ENCODE data around the gene IL36G.

The IL36G gene

DNA sequence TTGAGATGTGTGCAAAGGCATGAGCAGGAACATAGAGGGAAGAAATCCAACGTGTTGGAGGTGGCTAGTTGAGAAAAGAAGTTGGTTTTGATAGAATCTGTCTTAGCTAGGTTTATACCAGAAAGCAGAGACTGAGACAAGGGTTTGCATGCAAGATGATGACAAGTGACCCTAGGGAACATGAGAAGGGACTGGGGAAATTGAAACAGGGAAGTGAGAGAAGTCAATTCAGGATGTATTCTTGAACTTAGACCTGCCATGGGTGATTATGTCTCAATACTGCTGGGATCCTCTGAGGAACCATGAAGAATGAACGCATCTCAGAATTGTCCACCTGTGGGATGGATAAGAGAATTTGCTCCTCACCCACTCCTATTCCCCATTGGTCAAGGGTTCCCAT lies 47.9 kb downstream of the IL36G start:
- peak; percentile 41 to 54 for DNase-seq

DNA sequence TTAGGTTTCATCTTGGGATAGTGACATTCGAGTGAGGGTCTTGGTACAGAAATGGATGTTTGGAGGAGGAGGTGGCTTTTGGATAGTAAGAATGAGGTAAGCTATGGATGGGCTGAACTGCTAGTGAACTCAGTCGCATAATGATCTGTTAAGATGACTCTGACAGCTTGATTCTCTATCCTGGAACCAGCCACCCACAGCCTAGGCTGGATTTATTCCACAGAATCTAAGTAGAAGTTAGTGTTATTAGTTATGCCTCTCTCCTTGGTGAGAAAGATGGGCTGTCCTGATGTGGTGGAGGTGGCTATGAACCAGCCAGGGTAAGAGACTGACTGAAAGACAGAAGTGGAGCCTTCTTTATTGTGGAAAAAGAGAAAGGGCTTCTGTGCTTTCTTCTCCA lies 49.9 kb downstream of the IL36G start:
- no peak for DNase-seq

- peak in 1 of 2 donors; percentile 14 for DNase-seq
These were observed 50.3 kb downstream of the IL36G start for GRCh38 chr2:113028112-113028511.

DNA sequence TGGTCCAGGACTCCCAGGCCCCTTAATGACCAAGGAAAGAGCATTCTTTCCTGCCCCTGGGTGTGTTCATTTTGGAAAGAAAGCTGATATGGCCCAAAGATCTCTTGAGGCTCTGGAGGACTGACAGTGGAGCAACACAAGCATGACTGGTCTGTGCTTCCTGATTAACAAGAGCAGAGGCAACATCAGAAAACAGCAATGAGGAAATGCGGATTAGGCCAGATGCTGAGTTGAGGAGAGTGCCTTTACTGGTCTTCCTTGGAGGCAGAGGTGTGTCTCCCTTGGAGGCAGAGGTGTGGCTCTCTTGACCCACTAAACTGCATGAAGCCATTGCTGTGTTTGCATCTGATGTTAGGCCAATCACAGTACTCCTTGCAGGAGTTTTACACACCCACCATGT lies 54.9 kb downstream of the IL36G start:
- DNase-seq: peak in 1 of 2 donors; percentile 41

DNA sequence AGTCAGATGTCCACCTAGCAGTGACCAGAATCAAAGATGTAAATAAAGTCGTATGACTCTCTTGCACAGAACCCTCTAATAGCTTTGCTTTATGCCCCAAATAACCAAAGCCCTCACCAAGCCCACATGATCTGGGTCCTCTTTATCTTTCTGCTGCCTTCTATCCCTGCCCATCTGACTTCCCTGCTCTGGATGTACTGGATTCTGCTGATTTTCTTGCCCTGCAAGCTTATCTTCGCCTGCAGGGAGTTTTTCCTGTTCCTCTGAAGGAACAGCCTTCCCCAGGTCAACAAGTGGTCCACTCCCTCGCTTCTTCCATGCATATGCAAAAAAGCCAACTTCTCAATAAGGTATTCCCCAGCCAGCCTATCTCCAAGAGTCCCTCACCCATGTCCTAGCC lies 56.2 kb downstream of the IL36G start:
- DNase-seq: no peak
